ENCODE measurements around the gene ANO10.

ANO10 gene

DNA sequence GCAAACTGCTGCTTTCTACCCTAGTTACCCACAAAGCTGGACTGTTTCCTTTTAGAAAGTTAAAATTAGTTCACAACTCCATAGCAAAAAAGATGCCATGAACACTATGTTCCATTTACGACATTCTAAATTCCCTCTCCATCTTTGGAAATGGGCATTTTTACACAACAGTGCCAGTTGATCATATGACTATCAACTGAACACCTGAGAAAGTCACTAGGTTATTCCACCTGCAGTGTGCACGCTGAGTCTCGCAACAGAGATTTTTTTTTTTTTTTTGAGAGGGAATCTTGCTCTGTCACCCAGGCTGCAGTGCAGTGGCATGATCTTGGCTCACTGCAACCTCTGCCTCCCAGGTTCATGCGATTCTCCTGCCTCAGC, 215.2 kb downstream of the ANO10 start:
- DNase-seq = no peak

DNA sequence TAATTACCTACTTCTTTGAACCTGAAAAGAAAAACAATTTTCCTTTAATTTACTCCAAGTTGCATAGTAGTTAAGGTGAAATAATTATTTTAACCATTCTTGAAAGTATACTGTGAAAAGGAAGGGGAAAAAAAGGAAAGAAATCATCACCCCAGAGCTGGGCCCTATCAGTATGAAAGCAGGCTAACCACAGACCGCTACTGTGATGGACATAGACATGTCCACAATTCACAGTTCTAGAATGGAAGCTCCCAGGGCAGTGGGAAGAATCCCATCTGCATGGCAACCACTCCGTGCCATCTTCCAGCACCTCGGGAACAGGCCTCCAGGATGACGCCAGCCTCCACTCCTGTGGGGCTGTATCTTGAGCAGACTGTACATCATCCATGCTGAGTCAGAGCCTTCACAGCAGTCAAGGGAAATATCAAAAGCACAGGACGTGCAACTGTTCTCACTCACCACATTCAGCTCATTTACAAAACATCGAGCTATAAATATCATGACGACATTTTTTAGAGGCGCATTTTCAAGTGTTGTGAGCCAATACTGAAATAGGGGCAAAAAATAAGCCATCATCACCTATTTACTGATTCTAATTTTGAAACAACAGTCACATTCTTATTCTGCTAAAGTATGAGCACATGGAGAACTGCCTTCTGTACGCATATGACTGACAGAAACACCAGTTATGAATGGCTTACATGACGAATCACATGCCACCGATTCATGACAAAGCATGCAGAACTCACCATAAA, 215.7 kb downstream of the ANO10 start:
- DNase-seq = no peak

DNA sequence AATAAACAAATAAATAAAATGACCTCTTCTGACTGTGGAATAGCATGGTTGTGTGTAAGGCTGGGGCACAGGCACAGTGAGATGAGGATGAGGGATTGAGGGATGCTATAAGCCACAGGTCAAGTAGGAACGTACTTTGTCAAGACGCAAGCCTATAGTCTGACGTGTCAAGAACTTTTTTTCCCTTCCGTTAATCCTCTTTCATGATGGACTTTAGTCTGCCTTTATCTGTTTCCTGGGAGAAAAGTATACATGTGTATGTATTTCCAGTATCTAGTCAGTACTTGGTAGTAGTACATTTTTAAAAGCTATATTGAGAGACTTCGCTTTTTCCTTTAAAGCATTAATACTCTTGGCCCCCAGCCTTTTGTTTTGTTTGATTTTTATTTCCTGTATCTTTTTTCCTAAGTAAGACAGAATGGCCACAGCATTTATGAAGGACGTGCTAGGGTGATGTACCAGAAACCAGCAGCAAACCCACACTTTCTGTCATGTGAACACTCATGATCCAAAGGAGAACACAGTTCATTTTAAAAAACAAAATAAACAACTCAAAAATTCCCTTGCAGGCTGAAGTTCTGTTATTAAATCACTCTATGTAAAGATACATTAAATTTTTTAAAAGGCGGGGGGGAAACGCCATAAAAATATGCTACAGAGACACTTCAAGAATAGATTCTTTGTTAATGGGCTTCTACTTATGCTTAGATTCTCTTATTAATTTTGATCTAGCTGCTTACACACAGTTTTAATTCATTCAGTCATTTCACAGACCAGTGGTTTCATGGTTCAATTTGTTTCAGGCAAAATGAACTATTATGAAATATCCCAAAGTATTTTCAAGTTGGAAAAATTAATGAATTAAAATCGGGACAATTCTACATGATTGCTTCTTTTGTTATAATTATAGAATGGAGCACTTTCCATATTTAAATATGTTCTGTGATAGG, 220.8 kb downstream of the ANO10 start:
- DNase-seq = no peak

DNA sequence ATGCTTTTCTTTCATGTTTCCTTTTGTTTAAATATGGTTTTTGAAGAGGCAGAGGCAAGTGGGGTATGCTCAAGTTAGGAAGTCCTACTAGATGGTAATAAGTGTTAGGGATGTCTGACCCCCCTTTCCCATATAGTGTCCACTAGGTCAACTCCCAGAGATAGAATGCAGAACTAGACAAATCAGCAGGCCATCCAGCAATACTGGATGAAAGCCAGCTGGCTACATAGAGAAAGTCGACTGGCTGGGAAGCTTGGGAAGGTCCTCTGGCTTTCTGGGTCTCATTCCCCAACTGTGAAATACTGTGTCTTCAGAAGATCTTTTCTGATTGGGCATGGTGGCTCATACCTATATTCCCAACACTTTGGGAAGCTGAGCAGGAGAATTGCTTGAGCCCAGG, 221.6 kb downstream of the ANO10 start:
- DNase-seq = no peak

DNA sequence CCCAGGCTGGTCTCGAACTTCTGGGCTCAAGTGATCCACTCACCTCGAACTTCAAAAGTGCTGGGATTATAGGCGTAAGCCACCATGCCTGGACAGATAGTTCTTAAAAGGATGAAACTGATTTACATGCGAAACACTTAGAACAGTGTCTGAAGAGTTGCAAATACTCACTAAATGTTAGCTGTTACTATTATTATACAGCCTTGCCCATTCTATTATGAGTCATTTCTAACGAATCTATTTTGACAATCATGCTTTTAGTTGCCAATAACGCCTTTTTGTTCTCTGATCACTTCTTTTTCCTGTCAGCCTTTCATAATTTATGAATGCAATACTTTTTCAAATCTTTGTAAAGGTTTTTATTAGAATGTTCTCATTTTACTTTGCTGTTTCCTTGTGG, 222.8 kb downstream of the ANO10 start:
- no peak for DNase-seq

DNA sequence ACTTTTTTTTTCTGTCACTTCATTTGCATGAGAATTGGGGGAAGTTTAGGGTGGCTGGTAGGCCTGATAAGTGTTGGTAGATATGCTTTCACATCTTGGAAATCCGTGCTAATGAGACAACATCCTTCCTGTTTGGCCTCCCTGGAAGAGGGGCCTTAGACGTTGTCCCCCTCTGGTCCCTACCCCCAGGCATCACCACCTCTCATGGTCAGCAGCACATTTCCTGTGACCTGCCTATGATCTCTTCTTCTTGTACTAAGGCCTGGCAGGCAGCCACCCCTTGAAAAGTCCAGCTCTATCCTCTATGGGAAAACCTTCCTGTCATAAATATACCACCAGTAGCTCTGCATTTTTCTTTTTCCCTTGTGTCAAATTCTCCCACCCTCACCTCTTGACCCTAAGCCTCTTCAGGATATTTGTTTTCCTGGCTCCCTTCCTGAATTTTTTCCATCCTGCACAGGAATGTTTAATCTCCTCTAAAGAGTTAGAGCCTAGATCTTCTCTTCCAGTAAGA, 227.7 kb downstream of the ANO10 start:
- no peak for DNase-seq

DNA sequence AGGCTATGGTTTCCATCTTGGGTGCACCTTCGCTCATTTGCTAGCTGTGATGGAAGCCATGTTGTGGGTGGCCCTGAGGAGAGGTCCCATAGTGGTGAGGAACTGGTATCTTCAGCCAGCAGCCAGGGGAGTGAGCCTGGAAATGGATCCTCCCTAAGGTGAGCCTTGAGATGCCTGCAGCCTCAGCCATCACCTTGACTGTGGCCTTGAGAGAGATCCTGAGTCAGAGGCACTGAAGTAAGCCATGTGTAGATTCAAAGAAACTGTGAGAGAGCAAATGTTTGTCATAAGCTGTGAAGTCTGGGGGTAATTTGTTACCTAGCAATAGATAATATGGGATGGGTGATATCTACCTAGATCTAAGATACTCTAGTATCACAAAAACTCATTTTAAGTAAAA, 230.2 kb downstream of the ANO10 start:
- DNase-seq = no peak

DNA sequence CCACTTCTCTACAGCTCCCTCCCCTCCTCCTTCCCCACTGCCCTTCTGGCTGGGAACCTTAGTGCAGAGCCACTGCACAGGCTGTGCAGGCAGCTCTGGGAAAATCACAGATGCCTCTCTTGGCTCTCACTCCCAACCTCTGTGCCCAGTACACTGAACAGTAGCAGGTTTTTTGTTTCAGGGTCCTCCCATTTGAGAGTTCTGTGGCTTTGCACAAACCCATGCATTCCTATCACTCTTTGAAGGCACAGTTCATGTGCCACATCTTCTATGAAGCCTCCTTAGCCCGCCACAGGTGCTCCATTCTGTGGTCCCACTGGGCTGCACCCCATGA, 231.6 kb downstream of the ANO10 start:
- no peak for DNase-seq

DNA sequence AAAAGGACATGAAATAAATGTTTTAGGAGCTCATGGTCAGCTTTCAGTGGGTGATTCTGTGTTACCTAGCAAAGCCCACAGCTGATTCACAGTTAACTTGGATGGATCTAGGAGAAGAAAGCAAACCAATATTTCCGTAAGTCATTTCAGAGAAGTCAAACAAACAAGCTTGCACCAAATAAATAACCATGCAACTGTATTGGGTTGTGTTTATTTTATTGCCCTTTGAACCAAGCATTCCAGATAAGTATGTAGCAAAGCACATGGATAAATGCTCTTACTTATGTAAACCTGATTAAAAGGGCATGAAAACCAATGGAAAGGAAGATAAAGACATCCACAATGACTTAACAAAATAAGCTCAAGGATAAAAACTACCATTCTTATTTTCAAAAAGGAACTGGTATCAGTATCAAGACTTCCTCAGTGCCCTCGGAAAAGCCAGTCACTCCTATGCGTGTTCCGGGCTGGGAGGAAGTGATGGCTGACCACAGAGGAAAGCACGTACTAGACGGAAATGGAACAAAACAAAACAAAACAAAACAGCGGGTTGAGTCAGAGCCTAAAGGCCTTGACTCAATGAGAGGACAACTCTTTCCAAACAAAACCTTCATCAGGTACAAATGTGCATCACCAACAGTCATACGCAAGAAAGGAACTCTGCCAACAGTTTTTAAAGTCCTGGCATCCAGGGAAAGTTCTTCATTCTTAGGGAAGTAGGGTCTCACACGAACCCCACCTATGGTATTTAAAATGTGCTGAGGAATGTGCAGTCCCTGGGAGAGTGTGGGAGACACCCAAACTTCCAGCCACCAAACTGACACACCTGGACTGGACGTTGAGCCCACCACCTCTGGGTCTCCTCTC, 232.2 kb downstream of the ANO10 start:
- DNase-seq = peak; percentile 79 to 82

DNA sequence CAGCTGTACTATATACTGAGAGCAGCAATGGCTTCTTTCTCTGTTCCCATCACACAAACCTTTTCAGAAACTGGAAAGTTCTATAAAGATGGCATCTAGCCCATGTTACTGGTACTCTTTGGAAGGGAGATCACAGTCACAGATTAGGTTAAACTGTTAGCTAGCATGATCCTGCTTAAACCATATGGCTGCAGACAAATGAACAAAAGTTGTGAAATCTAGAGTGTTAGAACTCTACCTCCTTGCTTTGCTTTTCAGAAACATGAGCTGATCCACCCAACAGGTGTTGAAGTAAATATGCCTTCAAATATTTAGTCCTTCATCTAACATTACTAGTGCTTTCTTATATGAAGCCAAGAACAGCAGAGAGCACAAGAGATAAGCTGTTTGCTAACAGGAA, 232.9 kb downstream of the ANO10 start:
- peak in 1 of 2 donors; percentile 6 for DNase-seq

DNA sequence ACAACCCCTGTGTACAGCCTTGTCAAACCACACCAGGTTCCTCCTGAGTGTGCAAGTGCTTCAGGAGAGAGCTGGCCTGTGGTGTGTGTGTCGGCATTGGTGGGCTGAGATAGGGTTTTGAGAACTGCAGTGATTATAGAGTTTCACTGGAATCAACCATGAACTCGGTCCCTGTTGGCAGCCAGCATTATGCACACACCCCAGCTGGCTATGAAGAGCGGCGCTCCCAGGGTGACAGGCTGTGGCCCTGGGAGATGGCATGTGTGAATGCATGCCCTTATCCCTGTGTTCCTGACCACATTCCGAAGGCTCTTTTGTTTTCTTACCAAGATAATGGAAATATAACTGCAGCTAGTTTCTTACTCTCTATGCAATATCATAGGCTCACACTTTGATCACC, 233.6 kb downstream of the ANO10 start:
- DNase-seq = no peak

DNA sequence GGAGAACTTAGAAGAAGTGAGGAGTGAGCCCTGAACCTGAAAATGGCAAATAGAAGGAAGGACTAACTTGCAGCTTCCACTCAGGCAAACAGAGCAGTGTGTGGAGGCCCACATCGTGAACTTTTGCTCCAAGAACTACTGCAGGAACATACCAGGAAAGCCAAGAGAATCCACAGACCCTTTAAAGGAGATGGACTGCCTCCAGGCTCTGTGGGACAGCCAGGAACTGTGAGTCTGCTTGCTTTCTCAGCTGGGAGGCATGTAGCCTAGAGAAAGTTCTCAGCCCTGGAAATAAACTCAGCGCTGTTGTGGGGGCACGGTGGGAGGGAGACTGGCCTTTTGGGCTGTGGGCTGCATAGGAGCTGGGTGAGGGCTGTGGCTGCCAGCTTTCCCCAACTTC, 242.5 kb downstream of the ANO10 start:
- no peak for DNase-seq

DNA sequence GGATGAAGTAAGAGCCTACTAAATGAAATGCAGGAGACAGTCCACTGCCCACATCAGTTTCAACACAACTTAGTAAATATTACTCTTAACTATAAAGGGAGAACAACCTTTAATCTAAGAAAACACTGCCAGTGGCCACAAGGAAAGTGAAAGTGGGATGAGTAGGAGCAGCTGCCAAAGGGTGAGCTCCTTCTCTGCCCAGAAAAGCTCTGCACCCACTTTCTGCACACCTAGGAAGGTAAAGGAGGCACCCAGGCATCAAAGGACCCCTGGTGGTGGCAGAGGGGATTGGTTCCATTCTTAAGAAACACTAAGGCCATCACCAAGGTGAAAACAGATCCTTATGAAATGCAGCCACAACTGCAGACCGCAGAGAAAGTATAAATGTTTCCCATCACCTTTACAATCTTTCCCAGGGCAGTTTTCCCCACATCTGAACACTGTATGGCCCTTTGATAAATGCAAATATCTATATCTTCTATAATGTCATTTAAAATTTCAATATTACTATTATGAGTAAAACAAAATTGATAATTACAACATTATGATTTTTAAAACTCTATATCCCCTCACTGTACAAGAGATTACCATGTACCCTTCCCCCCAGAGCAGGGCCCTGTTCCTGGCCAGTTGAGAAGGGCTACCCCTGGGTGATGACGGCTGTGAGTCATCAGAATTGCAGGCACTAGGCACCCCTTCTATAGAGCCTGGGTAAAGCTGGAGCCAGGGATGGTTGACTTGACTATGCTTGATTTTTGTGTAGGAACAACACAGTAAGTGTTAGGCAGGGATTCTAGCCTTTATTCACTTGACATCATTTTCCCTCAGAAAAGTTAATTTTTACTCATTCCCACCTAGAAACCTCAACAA, 243.5 kb downstream of the ANO10 start:
- peak; percentile 69 to 80 for DNase-seq

DNA sequence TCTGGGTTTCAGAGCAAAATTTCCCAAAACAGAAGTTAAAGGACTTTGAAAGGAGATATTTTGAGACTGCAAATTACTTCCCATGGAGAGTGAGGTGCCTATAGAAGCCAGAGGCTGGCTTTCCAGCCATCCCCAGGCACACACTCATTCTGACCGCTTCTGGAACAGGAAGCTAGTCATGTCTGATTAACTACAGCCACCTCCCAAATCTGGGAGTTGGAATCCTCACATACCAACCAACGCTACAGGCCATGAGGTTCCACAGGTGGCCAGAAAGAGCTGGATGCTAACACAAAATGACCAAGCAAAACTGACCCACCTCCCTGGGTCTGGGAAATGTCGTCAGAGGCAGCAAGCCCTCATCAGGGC, 248.3 kb downstream of the ANO10 start:
- no peak for DNase-seq

DNA sequence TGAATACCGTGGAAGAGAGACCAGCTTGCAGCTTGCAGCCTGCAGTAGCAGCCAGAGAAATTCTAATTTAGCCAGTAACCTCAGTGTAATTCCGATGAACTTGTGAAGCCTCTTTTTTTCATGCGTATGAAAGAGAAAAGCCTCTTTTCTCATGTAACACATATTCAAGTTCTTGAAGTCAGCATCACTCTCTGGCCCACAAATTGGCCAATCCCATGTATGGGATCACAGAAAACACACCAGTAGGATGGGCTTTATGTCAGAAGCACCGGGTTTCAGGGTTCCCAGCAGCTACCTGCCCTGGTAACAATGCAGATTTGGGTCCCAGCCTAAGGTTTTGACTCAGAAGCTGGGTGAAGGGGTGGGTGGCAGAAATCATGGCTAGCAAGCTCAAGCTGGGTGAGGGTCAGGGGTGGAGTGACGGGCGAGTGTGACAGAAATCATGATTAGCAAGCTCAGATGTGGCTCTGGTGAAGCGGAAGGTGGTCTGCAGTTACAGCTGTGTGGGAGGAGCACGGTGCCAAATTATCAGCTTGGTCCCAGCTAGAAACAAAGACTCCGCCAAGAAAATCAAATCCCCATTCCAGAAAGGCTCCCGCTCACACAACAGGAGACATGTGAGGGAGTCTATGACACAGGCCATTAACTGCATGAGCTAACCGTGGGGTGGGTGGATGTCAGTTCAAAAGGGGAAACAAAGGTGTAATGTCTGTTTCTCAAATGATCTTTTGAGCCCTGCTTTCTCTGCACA, 248.8 kb downstream of the ANO10 start:
- DNase-seq = no peak

DNA sequence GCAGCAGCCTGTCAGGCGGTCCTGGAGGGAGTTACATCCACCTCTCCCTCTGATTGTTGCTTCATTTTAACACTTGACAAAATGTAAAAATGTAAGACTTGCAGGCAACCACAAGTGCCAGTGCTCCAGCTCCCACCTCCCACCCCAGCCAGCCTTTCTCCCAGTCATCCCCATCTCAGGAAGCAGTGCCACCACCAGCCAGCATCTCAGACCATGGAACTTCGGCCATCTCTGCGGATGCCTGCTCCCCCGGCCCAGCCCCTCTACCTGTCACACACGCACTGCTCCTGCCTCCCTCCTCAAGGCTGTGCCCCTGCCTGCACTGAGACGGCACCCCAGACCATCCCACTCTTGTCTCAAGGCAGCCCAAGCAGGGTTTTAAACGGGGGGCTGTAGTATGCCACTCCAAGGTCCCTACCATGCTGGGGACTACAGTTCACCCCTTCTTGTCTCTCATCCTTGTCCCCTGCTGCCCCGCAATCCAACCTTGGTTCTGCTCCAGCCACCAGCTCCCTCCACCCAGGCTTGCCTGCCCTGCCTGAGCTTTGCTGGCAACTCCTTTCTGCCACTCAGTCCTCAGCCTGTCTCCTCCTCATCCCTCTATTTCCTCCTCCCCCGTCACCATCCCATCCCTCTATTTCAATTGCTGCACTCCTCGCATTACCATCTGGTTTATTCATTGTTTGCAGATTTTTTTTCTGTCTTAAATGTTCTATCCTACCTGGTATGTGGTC, 249.6 kb downstream of the ANO10 start:
- no peak for DNase-seq

DNA sequence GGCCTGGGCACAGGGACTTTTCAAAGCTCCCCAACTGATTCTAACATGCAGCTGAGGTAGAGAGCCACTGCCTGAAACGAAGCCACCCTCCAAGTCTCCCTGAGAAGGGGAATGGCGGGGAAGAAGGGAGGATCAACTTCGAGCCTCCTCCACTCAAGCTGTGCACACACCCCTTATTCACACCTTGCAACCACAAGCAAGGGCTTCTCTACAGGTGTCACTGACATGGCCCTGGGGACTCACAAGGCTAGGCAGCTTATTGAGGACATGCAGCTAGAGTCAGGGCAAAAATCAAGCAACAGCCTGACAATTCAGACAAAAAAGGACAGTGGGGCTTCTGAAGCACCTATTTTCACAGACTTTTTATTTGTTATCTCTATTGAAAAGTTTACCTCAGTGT, 250.3 kb downstream of the ANO10 start:
- DNase-seq = no peak

DNA sequence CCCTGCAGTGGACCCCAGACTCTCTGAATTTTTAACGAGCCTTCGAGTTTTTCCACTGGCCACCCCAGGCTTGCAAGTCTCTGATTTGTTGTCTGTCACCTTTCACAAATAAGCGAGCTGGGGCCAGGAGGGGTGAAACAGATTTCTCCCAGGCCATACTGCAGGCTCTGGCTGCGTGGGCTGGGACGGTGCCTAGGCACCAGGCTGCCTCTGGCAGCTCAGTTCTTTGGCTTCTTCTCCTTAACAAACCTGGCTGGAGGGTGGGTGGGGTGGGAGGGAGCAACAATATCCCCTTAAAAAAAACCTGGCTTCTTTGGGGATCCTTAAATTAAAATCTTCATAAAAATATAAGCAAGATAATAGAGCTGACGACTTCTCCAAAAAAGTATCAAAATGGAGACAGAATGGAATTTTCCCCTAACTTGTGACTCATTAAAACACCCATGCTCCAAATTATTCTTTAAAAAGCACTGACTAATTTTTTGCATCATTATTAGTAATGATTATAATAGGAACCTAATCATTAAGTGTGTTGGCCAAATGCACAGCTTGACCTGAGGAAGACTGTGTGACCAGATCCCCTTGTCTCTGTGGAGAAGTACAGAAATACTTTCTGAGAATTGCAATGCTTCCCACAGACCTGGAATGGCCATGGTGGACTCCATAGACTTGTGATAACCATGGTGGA, 251.4 kb downstream of the ANO10 start:
- no peak for DNase-seq

DNA sequence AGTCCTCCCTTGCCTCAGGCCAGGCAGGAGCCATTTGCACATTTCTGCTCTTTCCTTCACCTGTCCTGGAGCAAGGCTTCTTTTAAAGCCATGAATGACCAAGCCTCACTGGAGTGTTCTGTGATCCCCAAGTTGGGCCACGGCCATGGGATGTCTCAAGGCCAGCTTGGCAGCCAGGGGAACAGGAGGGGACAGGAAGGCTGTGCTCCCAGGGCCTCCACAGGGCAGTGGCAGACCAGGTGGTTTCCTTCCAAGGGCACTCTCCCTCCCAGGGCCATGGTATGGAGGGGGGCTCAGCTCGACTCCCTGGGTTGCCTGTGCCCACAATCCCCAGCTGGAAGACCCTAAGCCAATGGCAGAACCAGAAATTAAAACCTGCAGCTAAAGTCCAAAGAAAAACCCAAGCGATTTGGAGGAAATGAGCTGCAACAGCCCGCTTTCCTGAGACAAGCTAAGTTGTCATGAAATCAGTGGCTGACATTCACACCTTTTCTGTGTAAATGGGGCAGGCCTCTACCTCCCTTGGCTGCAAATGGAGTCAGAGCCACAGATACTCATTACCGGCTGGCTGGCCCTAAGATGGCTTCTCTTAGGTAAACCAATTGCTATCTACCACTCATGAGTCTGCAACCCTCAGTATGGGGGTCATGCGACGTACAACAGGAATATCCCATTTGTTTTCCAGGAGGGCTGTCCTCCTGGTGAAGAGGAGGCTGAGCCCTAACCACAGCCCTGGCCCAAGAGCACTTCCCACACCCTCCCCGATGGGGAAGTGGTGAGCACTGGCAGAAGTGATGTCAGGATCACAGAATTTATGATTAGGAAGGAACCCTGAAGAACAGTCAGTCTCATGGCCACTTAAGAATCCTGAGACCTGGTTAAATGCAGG, 252.2 kb downstream of the ANO10 start:
- peak in 1 of 2 donors; percentile 26 for DNase-seq
